HepG2 (cell line): ENCODE data around the gene SEBOX. TPM values are rescaled to one million over a fixed set of nuclear protein-coding genes. Genes with fewer than 3 reads are reported as not detected.

ENCODE experiments used
- AKNA ChIP-seq: sonication (generic); formaldehyde crosslinking; IDR thresholded peaks from 2 replicates; pipeline ENCODE4 v1.4.0; 2020; ENCODE audit warnings: missing genetic modification reagents, borderline replicate concordance
- ARNT2 ChIP-seq: sonication (generic); formaldehyde crosslinking; IDR thresholded peaks from 2 replicates; pipeline ENCODE4 v1.8.0; 2022; ENCODE audit warnings: mild to moderate bottlenecking, low read depth, missing genetic modification reagents, moderate library complexity
- CEBPG ChIP-seq: IDR thresholded peaks from 2 replicates; pipeline ENCODE4 v1.6.1; 2016
- HNF1B ChIP-seq: sonication (generic); formaldehyde crosslinking; IDR thresholded peaks from 2 replicates; pipeline ENCODE4 v1.5.1; 2020; ENCODE audit warnings: mild to moderate bottlenecking, moderate library complexity, missing genetic modification reagents
- HOXA3 ChIP-seq: sonication (generic); formaldehyde crosslinking; IDR thresholded peaks from 2 replicates; pipeline ENCODE4 v1.5.0; 2020; ENCODE audit warnings: missing genetic modification reagents
- IKZF4 ChIP-seq: sonication (generic); formaldehyde crosslinking; IDR thresholded peaks from 2 replicates; pipeline ENCODE4 v1.5.1; 2020; ENCODE audit warnings: borderline replicate concordance, mild to moderate bottlenecking, low read depth, missing genetic modification reagents; ENCODE audit errors: not compliant biosample characterization
- RBM39 ChIP-seq: fragments of 200-400 bp; formaldehyde crosslinking; IDR thresholded peaks from one replicate; pipeline ENCODE4 v1.6.1; 2018; ENCODE audit warnings: antibody characterized with exemption, mild to moderate bottlenecking, low read depth, low read length; ENCODE audit not compliant: poor library complexity, severe bottlenecking
- SAP130 ChIP-seq: IDR thresholded peaks from 2 replicates; pipeline ENCODE4 v1.6.1; 2016; ENCODE audit warnings: low read depth
- TBL1XR1 ChIP-seq: fragments of 150-350 bp; IDR thresholded peaks from 2 replicates; pipeline ENCODE4 v1.6.1; 2014; ENCODE audit warnings: borderline replicate concordance, low read length; ENCODE audit not compliant: partially characterized antibody
- TP53 ChIP-seq: sonication (generic); formaldehyde crosslinking; conservative IDR thresholded peaks from 2 replicates; pipeline ENCODE4 v1.4.0; 2020; ENCODE audit warnings: missing genetic modification reagents
- ZHX2 ChIP-seq, 2 experiments: sonication (generic) in 1 of 2; formaldehyde crosslinking in 1 of 2; IDR thresholded peaks; 2 replicates each; pipeline versions ENCODE4 v1.6.1 to v1.9.0; 2014 to 2022; ENCODE audit warnings: antibody characterized with exemption in 1 of 2, borderline replicate concordance in 1 of 2, inconsistent platforms in 1 of 2, low read depth in 1 of 2, missing genetic modification reagents in 1 of 2
- polyA plus RNA-seq, 8 experiments: library from polyadenylated mRNA; depleted of rRNA in 3 of 8; stranded (reverse) in 7 of 8; unstranded in 1 of 8; fragments of >200 nt; fragmentation: Illumina TruSeq in 4 of 8; extraction: Trizol in 4 of 8; gene quantifications; 2 replicates each; pipeline versions ENCODE4 v1.2.1 to v1.2.3, GENCODE V29; 2011 to 2016; ENCODE audit warnings: low read depth in 4 of 8, missing spikeins in 1 of 8, mixed read lengths in 1 of 8; ENCODE audit not compliant: insufficient read depth in 1 of 8
- total RNA-seq, 5 experiments: library from RNA; depleted of rRNA; stranded (reverse); fragments of >200 nt; fragmentation: Illumina TruSeq; extraction: Trizol; gene quantifications; 2 replicates each; pipeline ENCODE4 v1.2.3, GENCODE V29; 2016; ENCODE audit warnings: low read depth in 1 of 5
- TF ChIP-seq, protein P1 (sequence below): sonication (generic); formaldehyde crosslinking; IDR thresholded peaks from 2 replicates; pipeline ENCODE4 v1.4.0; 2020; ENCODE audit warnings: missing genetic modification reagents

SEBOX gene
- total and polyA plus RNA-seq, 2 of the 13 experiments (the other 11 are each of a cell fraction or from before 2014, with no cell fraction given): not detected

DNA sequence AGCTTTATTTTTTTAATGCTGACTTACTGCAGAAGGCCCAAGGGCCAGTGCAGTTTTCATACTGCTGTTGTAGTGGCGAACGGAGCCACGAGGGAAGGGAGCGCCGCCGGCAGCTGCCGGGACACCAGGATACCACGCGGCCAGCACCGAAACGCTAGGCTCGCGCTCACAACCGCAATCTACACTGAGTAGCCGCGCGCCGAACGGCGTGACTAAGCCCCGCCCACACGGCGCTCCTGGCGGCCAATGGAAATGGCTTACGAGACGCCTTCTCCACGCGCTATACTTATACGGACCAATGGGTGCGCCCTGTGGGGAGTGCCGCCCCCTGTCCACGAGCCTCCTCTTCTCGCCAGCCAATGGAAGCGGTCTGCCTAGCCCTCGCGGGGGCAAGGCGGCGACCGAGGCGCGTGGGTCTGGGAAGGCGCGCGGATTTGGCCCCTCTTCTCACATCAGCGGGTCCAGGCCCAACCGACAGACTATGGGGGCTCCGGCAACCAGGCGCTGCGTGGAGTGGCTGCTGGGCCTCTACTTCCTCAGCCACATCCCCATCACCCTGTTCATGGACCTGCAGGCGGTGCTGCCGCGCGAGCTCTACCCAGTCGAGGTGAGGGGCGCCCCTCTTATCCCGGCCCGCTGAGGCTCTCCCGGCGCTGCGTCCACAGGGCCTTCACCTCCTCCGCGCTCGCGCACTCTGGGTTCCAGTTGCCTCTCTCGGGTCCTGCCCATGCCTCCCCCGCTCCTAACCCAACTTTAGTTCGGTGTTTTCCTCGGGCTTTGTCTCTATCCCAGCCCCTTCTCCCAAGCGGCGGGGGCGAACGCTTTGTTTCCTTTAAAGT, 46.0 kb downstream of the SEBOX start, which contains the start of gene TMEM97 (continued):
- TF ChIP-seq TP53 (CRISPR knock-in tag) (peak; percentile 13; the same call in 1 of the 2 replicates), HOXA3 (peak; percentile 82), RBM39 (no peak), ARNT2 (CRISPR knock-in tag) (peak; percentile 52), TBL1XR1 (no peak), AKNA (CRISPR knock-in tag) (no peak; the same call in 1 of the 2 replicates), HNF1B (CRISPR knock-in tag) (0 out of 2 replicates have a peak, but pooled peaks have one; percentile 1), ZHX2 (IDR thresholded peaks at IDR 0.05; ENCODE audit: low read depth) (no peak; the same call in 1 of the 2 replicates), ZHX2 (CRISPR knock-in tag; IDR thresholded peaks at IDR 0.05; ENCODE audit: borderline replicate concordance) (0 out of 2 replicates have a peak, but pooled peaks have one; percentile 55), CEBPG (CRISPR knock-in tag) (peak; percentile 27; the same call in 1 of the 2 replicates), IKZF4 (CRISPR knock-in tag) (no peak), SAP130 (peak; percentile 91)
- TF ChIP-seq, protein P1, sequence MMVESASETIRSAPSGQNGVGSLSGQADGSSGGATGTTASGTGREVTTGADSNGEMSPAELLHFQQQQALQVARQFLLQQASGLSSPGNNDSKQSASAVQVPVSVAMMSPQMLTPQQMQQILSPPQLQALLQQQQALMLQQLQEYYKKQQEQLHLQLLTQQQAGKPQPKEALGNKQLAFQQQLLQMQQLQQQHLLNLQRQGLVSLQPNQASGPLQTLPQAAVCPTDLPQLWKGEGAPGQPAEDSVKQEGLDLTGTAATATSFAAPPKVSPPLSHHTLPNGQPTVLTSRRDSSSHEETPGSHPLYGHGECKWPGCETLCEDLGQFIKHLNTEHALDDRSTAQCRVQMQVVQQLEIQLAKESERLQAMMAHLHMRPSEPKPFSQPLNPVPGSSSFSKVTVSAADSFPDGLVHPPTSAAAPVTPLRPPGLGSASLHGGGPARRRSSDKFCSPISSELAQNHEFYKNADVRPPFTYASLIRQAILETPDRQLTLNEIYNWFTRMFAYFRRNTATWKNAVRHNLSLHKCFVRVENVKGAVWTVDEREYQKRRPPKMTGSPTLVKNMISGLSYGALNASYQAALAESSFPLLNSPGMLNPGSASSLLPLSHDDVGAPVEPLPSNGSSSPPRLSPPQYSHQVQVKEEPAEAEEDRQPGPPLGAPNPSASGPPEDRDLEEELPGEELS: peak; percentile 64
